HFF-Myc (cell line): ENCODE data around the gene NUMB.

Experiments
- DNase-seq: peaks from one replicate; pipeline ENCODE4 v3.0.0-alpha.2; 2011; ENCODE audit warnings: low read depth; ENCODE audit errors: extremely low read depth
- H3K4me3 ChIP-seq: replicated peaks from 2 replicates; pipeline ENCODE4 v1.5.1; 2011; ENCODE audit warnings: low read depth, mild to moderate bottlenecking, control low read depth, low read length
- CTCF ChIP-seq: IDR thresholded peaks from 2 replicates; pipeline ENCODE4 v1.5.1; 2012; ENCODE audit warnings: mild to moderate bottlenecking, low read depth, low read length, control low read depth; ENCODE audit errors: missing control alignments

Gene NUMB

DNA sequence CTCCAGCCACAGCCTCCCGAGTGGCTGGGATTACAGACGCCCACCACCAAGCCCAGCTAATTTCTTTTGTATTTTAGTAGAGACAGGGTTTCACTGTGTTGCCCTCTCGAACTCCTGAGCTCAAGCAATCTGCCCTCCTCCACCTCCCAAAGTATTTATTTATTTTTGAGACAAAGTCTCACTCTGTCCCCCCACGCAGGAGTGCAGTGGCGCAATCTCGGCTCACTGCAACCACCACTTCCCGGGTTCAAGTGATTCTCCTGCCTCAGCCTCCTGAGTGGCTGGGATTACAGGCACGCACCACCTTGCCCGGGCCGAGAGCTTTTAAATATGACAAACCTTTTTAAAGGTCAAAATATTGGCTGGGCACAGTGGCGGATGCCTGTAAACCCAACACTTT lies 14.6 kb downstream of the NUMB start:
- DNase-seq: no peak
- H3K4me3 ChIP-seq: no peak overlapping the region
- TF ChIP-seq CTCF: no peak

DNA sequence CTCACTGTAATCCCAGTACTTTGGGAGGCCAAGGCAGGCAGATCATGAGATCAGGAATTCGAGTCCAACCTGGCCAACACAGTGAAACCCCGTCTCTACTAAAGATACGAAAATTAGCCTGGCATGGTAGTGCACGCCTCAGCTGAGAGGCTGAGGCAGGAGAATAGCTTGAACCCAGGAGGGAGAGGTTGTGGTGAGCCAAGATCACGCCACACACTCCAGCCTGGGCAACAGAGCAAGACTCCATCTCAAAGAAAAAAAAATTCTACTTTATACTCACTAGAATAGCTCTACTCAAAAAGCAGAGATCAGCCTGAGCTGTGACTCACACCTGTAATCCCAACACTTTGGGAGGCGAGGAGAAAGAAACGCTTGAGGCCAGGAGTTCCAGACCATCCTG lies 17.1 kb downstream of the NUMB start:
- DNase-seq: no peak
- TF ChIP-seq CTCF: no peak
- no peak overlapping the region for H3K4me3 ChIP-seq

DNA sequence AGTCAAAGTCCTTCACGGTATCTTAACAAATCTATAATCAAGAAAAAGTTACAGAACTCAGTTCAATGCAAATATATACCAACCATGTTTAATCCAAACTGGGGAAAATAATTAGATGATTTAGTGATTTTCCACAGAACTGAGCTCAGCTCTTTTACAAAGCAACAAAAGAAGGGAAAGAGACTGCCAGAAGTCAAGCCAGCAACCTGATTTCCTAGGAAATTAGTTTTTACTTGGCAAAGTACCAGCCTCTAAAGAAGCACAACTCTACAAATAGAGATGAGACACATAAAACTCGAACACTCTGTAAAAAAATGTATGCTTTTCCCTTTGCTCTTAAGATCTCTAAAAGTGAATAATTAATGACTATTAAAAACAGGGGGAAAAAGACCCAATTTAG lies 19.4 kb downstream of the NUMB start:
- H3K4me3 ChIP-seq: no peak overlapping the region
- TF ChIP-seq CTCF: no peak

GRCh38 chr14:73437206-73437605 lies 21.1 kb downstream of the NUMB start:
- H3K4me3 ChIP-seq: no peak overlapping the region
- no peak for DNase-seq
- TF ChIP-seq CTCF: no peak

More for the DNA sequence above, 19.4 kb downstream of the NUMB start:
- no peak for DNase-seq

GRCh38 chr14:73432124-73432523 lies 26.2 kb downstream of the NUMB start:
- TF ChIP-seq CTCF: no peak
- no peak for DNase-seq
- H3K4me3 ChIP-seq: no peak overlapping the region

DNA sequence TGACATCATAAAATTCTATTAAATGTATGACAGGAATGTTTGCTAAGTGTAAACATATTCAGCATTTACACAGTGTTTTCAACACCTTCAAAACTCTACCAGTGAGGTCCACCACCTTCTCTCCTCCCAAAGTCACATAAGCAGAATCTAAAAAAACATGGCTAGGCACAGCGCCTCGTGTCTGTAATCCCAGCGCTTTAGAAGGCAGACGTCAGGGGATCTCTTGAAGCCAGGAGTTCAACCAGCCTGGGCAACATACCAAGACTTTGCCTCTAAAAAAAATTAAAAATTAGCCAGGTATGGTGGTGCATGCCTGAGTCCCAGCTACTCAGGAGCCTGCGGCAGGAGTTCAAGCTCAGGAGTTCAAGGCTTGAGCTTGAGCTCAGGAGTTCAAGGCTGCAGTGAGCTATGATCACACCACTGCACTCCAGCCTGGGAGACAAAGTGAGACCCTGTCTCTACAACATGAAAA lies 30.0 kb downstream of the NUMB start:
- H3K4me3 ChIP-seq: no peak overlapping the region
- TF ChIP-seq CTCF: no peak
- no peak for DNase-seq

DNA sequence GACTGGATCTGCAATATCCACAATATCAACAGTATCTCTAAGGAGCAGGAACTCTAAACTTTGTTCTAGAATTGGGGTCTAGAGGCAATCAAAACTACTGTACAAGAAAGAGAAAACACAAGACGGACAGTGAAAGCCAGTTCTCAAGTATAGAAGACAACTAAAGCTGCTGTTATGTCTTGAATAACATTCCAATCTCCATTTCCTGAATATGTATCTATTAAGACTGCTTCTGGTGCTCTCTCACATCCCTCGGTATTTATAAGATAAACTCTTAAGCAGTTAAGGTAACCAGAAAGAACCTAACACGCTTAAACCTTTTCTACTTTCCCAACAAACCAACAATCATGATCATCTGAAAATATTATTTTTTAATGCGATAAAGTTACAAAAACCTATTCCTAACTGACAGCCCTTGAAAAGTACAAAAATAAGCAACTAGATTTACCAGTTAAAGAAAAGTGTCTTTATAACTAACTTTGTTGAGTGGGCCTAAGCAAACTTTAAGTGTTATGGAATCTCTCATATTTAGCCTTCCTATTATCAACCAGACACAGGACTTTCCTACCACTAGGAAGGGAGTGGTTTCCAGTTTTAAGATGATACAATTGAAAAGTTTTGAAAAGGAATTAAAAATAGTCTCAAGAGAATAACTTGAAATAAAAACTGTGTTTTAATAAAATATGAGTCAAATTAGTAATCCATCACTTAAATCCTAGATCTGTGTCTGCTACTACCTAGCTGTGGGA lies 30.7 kb downstream of the NUMB start:
- no peak for TF ChIP-seq CTCF
- H3K4me3 ChIP-seq: no peak overlapping the region
- no peak for DNase-seq
